NCI-H2081 treated with DMSO at 0.1 percent for 48 hours (cell line): Measurements from ENCODE around the gene STXBP4.
"Not testable (repeated sequence)": the region's sequence is repeated elsewhere in the genome, so short reads cannot be mapped to it uniquely, and the experiment has no call there.

Experiments
- DNase-seq: peaks from one replicate; lab custom pipeline; 2025; lab: John Stamatoyannopoulos, UW

The STXBP4 gene

GRCh38 chr17:55054429-55054828 lies 85.9 kb downstream of the STXBP4 start:
- no peak for DNase-seq

DNA sequence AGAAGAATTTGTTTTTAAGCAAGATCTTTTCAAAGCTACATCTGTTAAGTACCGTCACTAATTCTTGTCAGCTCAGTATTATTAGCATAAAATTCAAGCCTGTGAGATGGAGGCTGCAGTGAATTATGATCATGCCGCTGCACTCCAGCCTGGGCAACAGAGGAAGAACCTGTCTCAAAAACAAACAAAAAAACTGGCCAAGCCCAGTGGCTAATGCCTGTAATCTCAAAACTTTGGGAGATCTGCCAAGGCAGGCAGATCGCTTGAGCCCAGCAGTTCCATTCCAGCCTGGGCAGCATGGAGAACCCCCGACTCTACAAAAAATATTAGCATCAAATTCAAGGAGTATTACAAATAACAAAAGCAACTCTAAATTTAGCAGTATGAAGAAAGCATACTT lies 88.0 kb downstream of the STXBP4 start:
- DNase-seq = peak; percentile 18

- DNase-seq = no peak
Measured at GRCh38 chr17:55057184-55057583, 88.6 kb downstream of the STXBP4 start.

GRCh38 chr17:55059724-55060123 lies 91.2 kb downstream of the STXBP4 start:
- DNase-seq = no peak

DNA sequence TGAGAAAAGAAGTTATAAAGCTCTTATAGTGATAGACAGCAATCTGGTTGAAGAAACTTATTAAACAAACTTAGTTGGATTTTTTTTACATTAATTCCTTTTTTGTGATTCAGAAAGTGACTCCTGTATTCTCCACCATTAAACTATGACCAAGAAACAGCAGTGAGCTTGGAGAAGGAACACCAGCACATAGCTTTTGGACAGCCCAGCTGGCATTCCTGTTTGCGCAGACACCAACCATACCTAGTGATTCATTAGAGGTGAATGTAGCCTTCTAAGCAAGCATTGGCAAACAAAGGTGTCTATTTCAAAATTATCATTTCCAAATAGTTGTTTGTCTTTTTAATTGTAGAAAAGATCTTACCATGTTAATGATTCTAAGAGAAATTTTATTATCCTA lies 94.4 kb downstream of the STXBP4 start:
- no peak for DNase-seq

GRCh38 chr17:55063885-55064874 lies 95.6 kb downstream of the STXBP4 start:
- DNase-seq = no peak

DNA sequence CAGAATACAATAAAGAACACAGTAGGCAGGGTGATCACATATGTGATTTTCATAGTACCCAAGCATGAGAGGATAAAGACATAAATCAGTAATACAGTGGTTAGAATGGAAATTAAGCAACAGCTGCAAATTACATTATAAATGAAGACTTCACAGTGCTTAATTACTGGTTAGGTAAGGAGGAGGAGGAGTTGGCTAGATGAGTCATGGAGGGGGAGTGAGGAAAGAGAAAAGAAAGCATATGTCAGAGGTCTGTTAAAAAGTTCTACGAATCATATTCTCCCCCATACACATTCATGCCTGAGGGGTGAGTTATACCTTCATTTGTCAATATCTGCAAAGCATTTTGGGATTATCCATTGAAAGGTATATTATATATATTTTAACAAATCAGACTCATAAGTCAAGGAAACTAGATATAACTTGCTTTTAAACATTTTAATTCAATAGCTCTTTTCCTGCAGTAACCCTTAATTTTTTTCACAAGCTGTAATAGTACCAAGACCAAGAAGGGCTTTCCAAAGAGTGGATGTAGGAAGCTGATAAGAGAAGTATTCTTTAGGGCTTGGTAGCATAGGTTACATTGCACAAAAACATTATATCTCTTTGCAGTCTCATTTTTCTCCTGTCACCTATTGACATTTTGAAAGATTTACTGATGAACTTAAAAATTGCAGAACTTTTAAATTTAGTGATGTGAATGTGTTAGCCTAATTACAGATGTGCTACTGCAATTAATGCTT lies 99.3 kb downstream of the STXBP4 start:
- no peak for DNase-seq

DNA sequence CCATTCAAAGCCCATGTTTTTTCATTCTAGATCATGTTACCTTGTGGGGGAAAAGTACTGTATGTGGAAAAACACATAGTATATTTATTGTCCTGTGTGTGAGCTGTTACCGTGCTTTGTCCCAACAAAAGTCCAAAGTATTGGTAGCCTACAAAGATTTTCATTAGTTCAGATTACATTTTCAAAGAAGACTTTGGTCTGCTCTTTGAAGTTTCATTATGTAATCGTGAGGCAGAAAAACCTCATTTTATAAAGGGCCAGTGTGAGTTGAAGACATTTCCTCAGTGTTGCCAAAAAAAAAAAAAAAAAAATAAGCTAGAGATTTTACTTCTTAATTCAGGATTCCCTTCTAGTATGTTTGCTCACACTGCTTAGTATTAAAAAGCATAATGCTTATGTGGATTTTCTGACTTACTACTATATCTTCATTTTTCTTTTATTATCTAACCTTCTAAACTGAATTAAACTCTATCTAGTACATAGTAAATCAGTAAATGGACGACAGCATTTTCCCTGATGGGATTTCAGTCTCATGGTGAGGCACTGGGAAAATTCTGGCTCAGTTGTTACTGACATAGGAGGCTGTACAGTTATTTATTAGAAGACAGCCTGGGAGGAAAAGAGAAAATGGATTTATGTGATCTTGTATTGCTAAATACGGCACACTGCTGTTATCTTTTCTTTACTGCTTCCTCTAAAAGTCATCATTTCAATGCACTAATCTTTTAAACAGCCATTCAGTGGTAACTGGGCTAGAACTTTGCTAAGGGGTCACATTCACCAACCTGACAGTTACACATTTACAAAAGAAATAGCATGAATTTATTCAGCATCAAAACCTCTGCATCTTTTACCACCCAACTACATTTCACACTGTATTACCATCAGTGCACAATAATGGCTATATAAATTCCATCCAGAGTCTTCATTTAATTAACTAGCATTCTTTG lies 100.6 kb downstream of the STXBP4 start:
- DNase-seq = no peak

DNA sequence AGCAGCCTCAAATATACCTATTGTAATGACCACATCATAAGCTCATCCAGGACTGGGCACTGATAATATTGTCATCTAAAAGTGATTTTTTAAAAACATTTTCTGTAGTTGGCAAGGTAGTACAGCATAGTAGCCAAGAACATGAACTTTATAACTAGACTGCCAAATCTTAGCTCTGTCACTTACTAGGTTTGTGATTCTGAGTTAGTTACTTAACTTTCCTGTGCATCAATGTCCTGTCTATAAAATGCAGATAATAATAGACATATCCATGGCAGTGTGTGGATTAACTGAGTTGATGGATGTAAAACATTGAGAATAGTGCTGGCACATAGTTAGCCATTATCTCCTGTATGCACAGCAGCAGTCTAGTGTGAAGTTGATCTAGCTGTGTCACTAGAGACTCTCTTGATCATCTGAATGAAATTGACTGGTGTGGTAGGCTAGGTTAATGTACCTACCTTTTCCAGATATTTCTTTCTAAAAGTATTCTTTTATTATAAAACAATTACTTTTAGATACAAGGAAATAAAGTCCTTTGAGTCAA lies 101.5 kb downstream of the STXBP4 start:
- no peak for DNase-seq

DNA sequence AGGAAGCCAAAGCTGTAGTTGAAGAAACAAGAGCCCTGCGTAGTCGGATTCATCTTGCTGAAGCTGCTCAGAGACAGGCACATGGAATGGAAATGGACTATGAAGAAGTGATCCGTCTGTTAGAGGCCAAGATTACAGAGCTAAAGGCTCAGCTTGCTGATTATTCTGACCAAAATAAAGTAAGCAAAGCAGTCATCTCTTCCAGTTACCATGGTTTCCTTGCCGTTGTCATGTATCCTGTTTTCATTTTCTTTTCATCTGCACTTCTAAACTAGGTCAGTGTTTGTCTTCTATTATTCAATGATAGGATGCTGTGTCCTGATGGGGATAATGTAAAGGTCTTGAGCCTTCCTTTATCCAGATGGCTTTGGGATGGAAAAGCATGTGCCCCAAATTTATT lies 104.3 kb downstream of the STXBP4 start:
- DNase-seq = no peak

DNA sequence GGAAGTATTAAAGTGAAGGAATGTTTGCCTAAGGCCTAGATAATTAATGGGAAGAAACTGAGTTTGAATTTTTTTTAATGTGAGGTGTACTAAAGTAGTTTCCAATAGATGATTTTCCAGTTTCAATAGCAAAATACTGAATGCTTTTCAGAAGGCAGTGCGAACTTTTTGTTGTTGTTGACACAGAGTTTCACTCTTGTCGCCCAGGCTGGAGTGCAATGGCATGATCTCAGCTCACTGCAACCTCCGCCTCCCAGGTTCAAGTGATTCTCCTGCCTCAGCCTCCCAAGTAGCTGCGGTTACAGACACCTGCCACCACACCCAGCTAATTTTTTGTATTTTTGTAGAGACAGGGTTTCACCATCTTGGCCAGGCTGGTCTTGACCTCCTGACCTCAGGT lies 104.9 kb downstream of the STXBP4 start:
- DNase-seq = not testable (repeated sequence)

DNA sequence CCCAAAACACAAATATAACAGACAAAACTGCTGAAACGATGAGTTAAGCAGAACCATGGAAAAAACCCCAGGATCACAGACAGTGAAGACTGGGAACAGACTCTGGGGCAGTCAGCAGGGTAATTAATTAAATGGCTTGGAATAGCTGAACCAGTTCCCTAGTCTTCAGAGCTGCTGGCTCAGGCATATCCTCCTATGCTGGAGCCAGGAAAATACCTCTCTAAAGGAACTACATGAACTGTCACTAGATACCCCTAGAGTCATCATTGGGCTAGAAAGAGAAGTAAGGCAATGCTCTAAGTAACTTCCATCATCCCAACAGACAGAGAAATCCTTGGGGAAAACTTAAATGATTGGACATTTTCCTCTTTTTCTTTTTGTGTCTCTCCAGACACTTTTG lies 113.0 kb downstream of the STXBP4 start:
- DNase-seq = no peak

GRCh38 chr17:55086635-55087058 lies 118.1 kb downstream of the STXBP4 start:
- DNase-seq = no peak

DNA sequence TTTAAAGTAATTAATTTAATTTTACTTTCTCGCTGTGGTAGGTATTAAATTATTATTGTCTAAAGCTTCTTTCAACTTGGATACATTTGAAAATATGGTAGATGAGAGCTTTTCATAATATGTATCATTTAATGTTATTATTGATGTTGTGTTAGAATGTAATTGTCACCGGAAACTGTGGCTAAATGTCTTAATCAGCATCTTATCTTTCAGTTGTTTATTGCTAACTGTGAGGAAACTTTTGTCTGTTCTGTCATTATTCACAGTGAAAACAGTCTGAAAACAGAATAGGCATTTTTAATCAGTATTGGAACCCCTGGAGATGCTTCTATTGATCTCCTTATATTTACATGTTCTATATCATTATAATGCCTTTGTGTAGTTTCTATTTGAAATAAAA lies 120.7 kb downstream of the STXBP4 start:
- no peak for DNase-seq

- DNase-seq = no peak
Measured at GRCh38 chr17:55090079-55090492, 121.5 kb downstream of the STXBP4 start.

DNA sequence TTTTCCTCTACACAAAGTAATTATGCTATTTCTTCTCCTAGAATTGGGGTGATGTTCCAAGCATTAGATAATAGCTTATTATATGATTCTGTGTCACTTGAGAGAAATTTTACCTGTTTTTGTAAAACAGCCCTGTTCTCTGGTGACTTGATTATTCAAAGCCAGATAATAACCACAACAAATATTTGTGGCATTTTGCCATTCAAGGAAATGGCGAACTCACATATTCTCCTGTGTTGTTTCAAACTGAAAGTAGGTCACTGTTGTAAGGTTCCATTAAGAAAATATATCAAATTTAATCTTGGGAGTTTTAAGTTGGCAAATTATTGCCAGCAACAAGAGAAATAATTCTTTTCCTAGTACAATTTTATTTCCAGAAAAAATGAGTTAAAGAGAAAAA lies 124.8 kb downstream of the STXBP4 start:
- no peak for DNase-seq

GRCh38 chr17:55098765-55099164 lies 130.2 kb downstream of the STXBP4 start:
- no peak for DNase-seq

DNA sequence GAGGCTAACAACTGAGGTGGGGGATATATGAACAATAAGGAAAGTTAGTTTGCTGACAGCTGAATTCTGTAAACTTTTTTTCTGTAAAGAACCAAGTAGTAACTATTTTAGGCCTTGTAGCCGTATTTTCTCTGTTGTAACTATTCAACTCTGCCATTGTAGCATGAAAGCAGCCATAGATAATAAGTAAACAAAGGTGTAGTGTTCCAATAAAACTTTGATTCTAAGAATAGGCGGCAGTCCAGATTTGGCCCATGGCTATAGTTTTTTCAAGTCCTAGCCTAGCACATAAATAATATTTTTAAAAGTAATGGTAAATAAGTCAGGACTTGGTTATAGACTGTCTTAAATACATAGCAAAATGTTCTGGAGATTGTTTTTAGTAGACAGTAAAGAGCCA lies 142.0 kb downstream of the STXBP4 start:
- no peak for DNase-seq

DNA sequence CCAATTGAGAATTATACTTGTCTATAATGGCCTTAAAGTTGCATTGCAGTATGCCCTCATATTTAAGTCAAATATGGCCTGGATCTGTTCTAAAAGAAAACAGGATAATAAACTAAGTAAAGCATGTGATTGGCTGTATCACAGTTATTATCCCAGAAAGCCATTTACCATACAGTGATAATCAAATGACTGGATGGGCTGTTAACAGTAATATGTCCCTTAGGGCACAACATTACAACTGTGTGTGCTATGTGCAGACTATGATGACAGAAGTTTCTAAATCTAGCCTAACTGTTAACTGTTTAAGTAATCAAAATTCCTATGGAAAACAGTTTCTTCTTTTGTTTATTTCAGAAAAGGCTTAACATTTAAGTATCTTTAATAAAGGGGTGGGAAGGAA lies 145.7 kb downstream of the STXBP4 start:
- no peak for DNase-seq

- DNase-seq = no peak
Measured at GRCh38 chr17:55116440-55116914, 147.9 kb downstream of the STXBP4 start.

- no peak for DNase-seq
Measured at GRCh38 chr17:55117164-55117563, 148.6 kb downstream of the STXBP4 start.
